Gastroesophageal sphincter (tissue), 4 donors: Measurements from ENCODE around the gene CCNH. TPM values are rescaled to one million over a fixed set of nuclear protein-coding genes. Genes with fewer than 3 reads are reported as not detected.

ENCODE experiments used
- ATAC-seq: fragments of 150-250 bp; one replicate; pipeline ENCODE4 v1.9.1; 2016; ENCODE audit warnings: mild to moderate bottlenecking, moderate library complexity
- H3K27ac ChIP-seq, 4 donors: fragments of 200-600 bp; sonication (generic) in 3 of 4; 1 replicate in 3 of 4; 2 replicates in 1 of 4; pipeline ENCODE4 v1.5.1; 2016 to 2019
- H3K27me3 ChIP-seq: fragments of 200-600 bp; sonication (generic); one replicate; pipeline ENCODE4 v1.5.1; 2019
- H3K36me3 ChIP-seq, 2 donors: fragments of 200-600 bp; sonication (generic); one replicate each; pipeline ENCODE4 v1.5.1; 2019; ENCODE audit warnings: control low read depth in 1 of 2
- H3K4me1 ChIP-seq, 3 donors: fragments of 200-600 bp; sonication (generic); 1 replicate in 2 of 3; 2 replicates in 1 of 3; pipeline ENCODE4 v1.5.1; 2016 to 2019; ENCODE audit warnings: control low read depth in 2 of 3
- H3K4me3 ChIP-seq, 2 donors: fragments of 200-600 bp; sonication (generic); one replicate each; pipeline ENCODE4 v1.5.1; 2019; ENCODE audit warnings: mild to moderate bottlenecking in 1 of 2, moderate library complexity in 1 of 2
- H3K9me3 ChIP-seq, 3 donors: fragments of 200-600 bp; sonication (generic); one replicate each; pipeline ENCODE4 v1.5.1; 2017 to 2019; ENCODE audit warnings: control low read depth in 2 of 3
- CTCF ChIP-seq, 4 experiments: fragments of 200-600 bp in 2 of 4; fragments of 450-650 bp in 2 of 4; sonication (generic) in 1 of 4; IDR thresholded peaks; one replicate each; pipeline ENCODE4 v1.5.1; 2017 to 2019; ENCODE audit warnings: antibody characterized with exemption in 4 of 4, mild to moderate bottlenecking in 2 of 4, moderate library complexity in 2 of 4
- EP300 ChIP-seq: sonication (generic); formaldehyde crosslinking; IDR thresholded peaks from one replicate; pipeline ENCODE4 v1.6.1; 2017; ENCODE audit warnings: antibody characterized with exemption, mild to moderate bottlenecking
- POLR2A ChIP-seq, 2 donors: fragments of 450-650 bp; IDR thresholded peaks; one replicate each; pipeline ENCODE4 v1.6.1; 2017; ENCODE audit warnings: antibody characterized with exemption in 2 of 2, mild to moderate bottlenecking in 2 of 2, moderate library complexity in 1 of 2
- POLR2AphosphoS5 ChIP-seq: sonication (generic); formaldehyde crosslinking; IDR thresholded peaks from one replicate; pipeline ENCODE4 v1.6.1; 2017; ENCODE audit warnings: antibody characterized with exemption
- WGBS, 2 donors: methylation state at CpG; one replicate each; pipeline ENCODE4 v1.1.5; 2018; ENCODE audit warnings: low coverage in 1 of 2; 5-methylcytosine and 5-hydroxymethylcytosine counted together
- total RNA-seq, 4 donors: library from RNA; depleted of rRNA; stranded (reverse); fragments of >200 nt; gene quantifications; one replicate each; pipeline ENCODE4 v1.1.0, GENCODE V29; 2016

The CCNH gene
- total RNA-seq, 4 donors from 2014 or later, result 32.0 to 125 (median 81.0) TPM

GRCh38 chr5:87438231-87438630 lies 25.5 kb upstream of the CCNH start:
- WGBS, 2 donors, result 74 to 88% methylated on average over 2 of the region's 2 CpGs
- H3K4me1 ChIP-seq, result no peaks in the 10 kb centered on the region
- H3K4me3 ChIP-seq, result no peak overlapping the region
- no peaks in the 10 kb centered on the region for H3K27me3 ChIP-seq
- no peak for ATAC-seq
- H3K27ac ChIP-seq, result no peak overlapping the region
- TF ChIP-seq CTCF (IDR thresholded peaks at IDR 0.05), result no peak
- no peak for TF ChIP-seq EP300
- TF ChIP-seq POLR2A (IDR thresholded peaks at IDR 0.05), result no peak
- no peak for TF ChIP-seq POLR2AphosphoS5
- H3K9me3 ChIP-seq, result peaks cover 0 to 5% (median 0%) of the 10 kb centered on the region in 3 donors
- H3K36me3 ChIP-seq, result no peaks in the 10 kb centered on the region

GRCh38 chr5:87437724-87438123 lies 25.0 kb upstream of the CCNH start:
- WGBS, 2 donors, result 71 to 86% methylated on average over 1 of the region's 1 CpG

GRCh38 chr5:87435144-87435694 lies 22.5 kb upstream of the CCNH start:
- WGBS, 2 donors, result 50 to 83% methylated on average over 2 of the region's 2 CpGs
- TF ChIP-seq POLR2A (IDR thresholded peaks at IDR 0.05) (no peak), POLR2AphosphoS5 (no peak), CTCF (IDR thresholded peaks at IDR 0.05) (no peak), EP300 (no peak)

More at GRCh38 chr5:87437724-87438123, 25.0 kb upstream of the CCNH start:
- ATAC-seq, result no peak
- no peaks in the 10 kb centered on the region for H3K4me1 ChIP-seq
- no peaks in the 10 kb centered on the region for H3K36me3 ChIP-seq
- no peak overlapping the region for H3K4me3 ChIP-seq
- H3K27ac ChIP-seq, result no peak overlapping the region
- TF ChIP-seq CTCF (IDR thresholded peaks at IDR 0.05) (no peak), EP300 (no peak), POLR2AphosphoS5 (no peak), POLR2A (IDR thresholded peaks at IDR 0.05) (no peak)
- peaks cover 0 to 5% (median 0%) of the 10 kb centered on the region in 3 donors for H3K9me3 ChIP-seq
- no peaks in the 10 kb centered on the region for H3K27me3 ChIP-seq

GRCh38 chr5:87434461-87434860 lies 21.7 kb upstream of the CCNH start:
- H3K4me1 ChIP-seq, result no peaks in the 10 kb centered on the region
- WGBS, 2 donors, result 54 to 85% methylated on average over 1 of the region's 1 CpG
- H3K9me3 ChIP-seq, result peaks cover 0 to 2% (median 0%) of the 10 kb centered on the region in 3 donors
- no peak overlapping the region for H3K4me3 ChIP-seq
- no peak overlapping the region for H3K27ac ChIP-seq
- TF ChIP-seq CTCF (IDR thresholded peaks at IDR 0.05) (no peak), POLR2A (IDR thresholded peaks at IDR 0.05) (no peak), POLR2AphosphoS5 (no peak), EP300 (no peak)
- no peak for ATAC-seq
- H3K27me3 ChIP-seq, result no peaks in the 10 kb centered on the region
- no peaks in the 10 kb centered on the region for H3K36me3 ChIP-seq

More at GRCh38 chr5:87435144-87435694, 22.5 kb upstream of the CCNH start:
- Histone ChIP-seq H3K4me3 (no peak overlapping the region), H3K4me1 (no peaks in the 10 kb centered on the region), H3K27ac (no peak overlapping the region), H3K27me3 (no peaks in the 10 kb centered on the region), H3K9me3 (peaks cover 0 to 5% (median 0%) of the 10 kb centered on the region in 3 donors), H3K36me3 (no peaks in the 10 kb centered on the region)
- no peak for ATAC-seq

- no peaks in the 10 kb centered on the region for H3K27me3 ChIP-seq
- no peak overlapping the region for H3K27ac ChIP-seq
- no peaks in the 10 kb centered on the region for H3K36me3 ChIP-seq
- H3K4me1 ChIP-seq, result no peaks in the 10 kb centered on the region
- no peak overlapping the region for H3K4me3 ChIP-seq
- 88 to 94% methylated on average over 1 of the region's 1 CpG for WGBS, 2 donors
- no peak for ATAC-seq
- H3K9me3 ChIP-seq, result no peaks in the 10 kb centered on the region
- TF ChIP-seq POLR2AphosphoS5 (no peak), EP300 (no peak), POLR2A (IDR thresholded peaks at IDR 0.05) (no peak), CTCF (IDR thresholded peaks at IDR 0.05) (no peak)
Observed at GRCh38 chr5:87433945-87434344, 21.2 kb upstream of the CCNH start.
